Small intestine (tissue), 7 donors: ENCODE results near the gene DEFB131B. TPM values are rescaled to one million over a fixed set of nuclear protein-coding genes. Genes with fewer than 3 reads are reported as not detected.

Experiments used
- DNase-seq, 2 donors: peaks; one replicate each; pipeline versions ENCODE4 v3.0.0 to v3.0.0-alpha.2; 2013
- FAIRE-seq: peaks from 2 replicates; lab custom pipeline; 2012; peaks lifted over from hg19 to GRCh38; lab: Jason Lieb, UNC
- H3K27ac ChIP-seq, 3 donors: one replicate each; pipeline ENCODE4 v1.5.1; 2013; ENCODE audit warnings: low read length in 2 of 3, mild to moderate bottlenecking in 2 of 3, control low read depth in 1 of 3, inconsistent platforms in 1 of 3, low read depth in 1 of 3, moderate library complexity in 1 of 3
- H3K27me3 ChIP-seq, 3 donors: one replicate each; pipeline ENCODE4 v1.6.1; 2013; ENCODE audit warnings: low read length in 3 of 3, inconsistent platforms in 1 of 3; ENCODE audit not compliant: control insufficient read depth in 3 of 3, insufficient read depth in 3 of 3
- H3K36me3 ChIP-seq, 3 donors: one replicate each; pipeline ENCODE4 v1.6.1; 2013; ENCODE audit warnings: low read length in 3 of 3, inconsistent platforms in 1 of 3, low read depth in 1 of 3, mild to moderate bottlenecking in 1 of 3, moderate library complexity in 1 of 3; ENCODE audit not compliant: control insufficient read depth in 3 of 3, insufficient read depth in 2 of 3
- H3K4me1 ChIP-seq, 3 donors: one replicate each; pipeline ENCODE4 v1.6.1; 2013; ENCODE audit warnings: low read length in 2 of 3, inconsistent platforms in 1 of 3, low read depth in 1 of 3, mild to moderate bottlenecking in 1 of 3, moderate library complexity in 1 of 3; ENCODE audit not compliant: control insufficient read depth in 3 of 3, insufficient read depth in 2 of 3
- H3K4me3 ChIP-seq, 3 donors: one replicate each; pipeline ENCODE4 v1.5.1; 2013; ENCODE audit warnings: low read length in 3 of 3, control low read depth in 1 of 3, inconsistent platforms in 1 of 3, low read depth in 1 of 3, mild to moderate bottlenecking in 1 of 3, moderate library complexity in 1 of 3
- H3K9me3 ChIP-seq, 2 donors: one replicate each; pipeline ENCODE4 v1.6.1; 2013; ENCODE audit warnings: low read depth in 1 of 2, low read length in 1 of 2; ENCODE audit not compliant: control insufficient read depth in 2 of 2, insufficient read depth in 1 of 2
- WGBS, 3 donors: extraction: QIAGEN DNeasy Blood & Tissue Kit; methylation state at CpG; one replicate each; pipeline ENCODE4 v1.1.7; 2013; 5-methylcytosine and 5-hydroxymethylcytosine counted together
- polyA plus RNA-seq, 4 donors: library from polyadenylated mRNA; stranded (reverse) in 3 of 4; unstranded in 1 of 4; fragments of 200-250 nt in 3 of 4; fragments of 120-200 nt in 1 of 4; gene quantifications; one replicate each; pipeline versions ENCODE4 v1.2.1 to v1.2.3, GENCODE V29; 2013
- donor health status: healthy with polysubstance abuse.
- donor health status: control.
- donor health status: control.
- donor health status: Bipolar disorder and iron deficiency.
- donor health status: healthy.

Gene DEFB131B
- polyA plus RNA-seq, 4 donors, result not detected

DNA sequence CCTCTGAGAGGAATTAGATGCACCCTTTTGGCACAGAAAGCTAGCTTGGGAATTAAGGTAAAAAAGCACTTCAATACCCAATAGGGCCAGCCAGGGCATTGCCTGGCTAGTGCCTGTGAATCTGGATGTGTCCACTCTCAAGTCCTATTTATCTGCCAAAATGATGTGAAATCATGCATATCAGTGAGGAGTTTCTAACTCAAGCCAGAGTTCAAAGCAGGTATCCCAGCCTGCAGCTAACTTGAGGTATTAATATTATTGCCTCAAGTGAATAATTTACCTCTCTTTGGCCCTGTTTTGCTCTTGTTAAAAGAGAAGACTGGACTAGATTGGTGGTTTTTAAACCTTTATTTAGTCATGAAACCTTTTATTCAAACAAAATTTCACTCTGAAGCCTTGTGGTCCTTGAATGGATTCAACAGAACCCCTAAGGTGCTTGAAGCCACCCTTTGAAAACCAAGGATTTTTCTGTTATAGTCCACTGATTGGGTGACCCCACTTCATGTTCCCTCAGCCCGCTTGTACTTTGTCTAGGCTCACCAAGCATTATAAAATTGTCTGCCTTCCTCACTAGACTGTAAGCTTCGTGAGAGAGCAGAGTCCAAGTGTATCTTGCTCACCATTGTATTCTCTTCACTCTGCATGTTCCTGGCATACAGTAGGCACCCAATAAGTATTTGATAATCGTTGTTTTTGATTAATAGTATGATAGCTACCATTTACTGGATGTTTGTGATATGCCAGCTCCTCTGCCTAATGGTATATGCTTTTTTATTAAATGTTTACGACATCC lies 55.1 kb downstream of the DEFB131B start:
- H3K4me3 ChIP-seq, result no peak overlapping the region
- H3K36me3 ChIP-seq, result peaks cover 0 to 3% (median 0%) of the 10 kb centered on the region in 3 donors
- peak overlapping the region in 2 of 3 donors; percentile 30 to 50 for H3K27ac ChIP-seq
- H3K27me3 ChIP-seq, result no peaks in the 10 kb centered on the region
- peak; percentile 22 to 70 for DNase-seq
- peaks cover 12 to 17% (median 16%) of the 10 kb centered on the region in 3 donors for H3K4me1 ChIP-seq
- WGBS, 3 donors, result 46 to 78% (median 58%) methylated on average over 4 of the region's 4 CpGs
- FAIRE-seq, result no peak
- no peaks in the 10 kb centered on the region for H3K9me3 ChIP-seq

Other genes with a start within 250 kb of the DEFB131B start
- not detected for gene DEFB108B, start 45.3 kb upstream of the DEFB131B start, polyA plus RNA-seq
- 1 to 10 TPM; 2.7 to 5.2 (median 4.0) TPM for gene XNDC1N, start 50.1 kb downstream of the DEFB131B start, polyA plus RNA-seq
- 10 to 100 TPM; 15.9 to 38.6 (median 23.5) TPM for gene RNF121, start 50.6 kb downstream of the DEFB131B start, polyA plus RNA-seq
- 1 to 10 TPM; 3.2 to 9.6 (median 7.2) TPM for gene IL18BP, start 120.5 kb downstream of the DEFB131B start, polyA plus RNA-seq
- 100 to 1,000 TPM in 3 of 4 donors, 10 to 100 TPM in 1; 68.1 to 286 (median 119) TPM for gene NUMA1, start 202.1 kb downstream of the DEFB131B start, polyA plus RNA-seq
- 10 to 100 TPM in 1 of 4 donors, 1 to 10 TPM in 3; 3.8 to 10.7 (median 5.6) TPM for gene LRRC51, start 202.4 kb downstream of the DEFB131B start, polyA plus RNA-seq
- gene LAMTOR1, start 224.8 kb downstream of the DEFB131B start, polyA plus RNA-seq, result 100 to 1,000 TPM; 118 to 149 (median 125) TPM
- gene TOMT, start 227.5 kb downstream of the DEFB131B start, polyA plus RNA-seq, result not detected
- gene ANAPC15, start 234.2 kb downstream of the DEFB131B start, polyA plus RNA-seq, result 10 to 100 TPM; 35.0 to 83.0 (median 65.7) TPM